IPS-NIHi11 (cell line): ENCODE measurements around the gene PLA2G4D.

Experiments
- DNase-seq: peaks from one replicate; pipeline ENCODE4 v3.0.0; 2012; ENCODE audit warnings: mixed read lengths, low spot score

The PLA2G4D gene

DNA sequence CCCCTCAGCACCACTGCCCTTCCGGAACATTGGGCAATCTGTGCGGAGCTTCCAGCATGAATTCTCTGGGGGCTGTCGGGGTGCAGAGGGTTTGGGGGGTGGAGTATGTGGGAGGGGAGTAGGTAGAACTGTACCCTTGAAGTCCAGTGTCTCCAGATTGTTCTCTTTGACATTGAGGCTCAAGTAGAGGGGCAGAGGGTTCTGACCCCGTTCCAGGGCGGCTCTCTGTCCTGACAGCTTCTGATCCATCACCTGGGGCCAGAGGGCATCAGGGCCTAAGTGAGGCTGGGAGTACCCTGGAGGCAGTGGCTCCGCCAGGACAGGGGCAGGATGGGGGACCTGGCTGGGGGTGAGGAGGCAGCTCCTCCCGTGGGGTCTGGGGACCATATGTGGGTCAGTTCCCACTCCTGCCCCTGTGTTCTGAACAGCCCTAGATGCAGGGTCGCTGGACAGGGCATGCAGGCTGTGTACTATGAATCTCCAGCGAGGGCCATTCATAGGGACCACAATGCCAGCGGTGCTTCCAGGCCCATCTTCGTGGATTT is 22.1 kb downstream of the PLA2G4D start:
- no peak for DNase-seq

DNA sequence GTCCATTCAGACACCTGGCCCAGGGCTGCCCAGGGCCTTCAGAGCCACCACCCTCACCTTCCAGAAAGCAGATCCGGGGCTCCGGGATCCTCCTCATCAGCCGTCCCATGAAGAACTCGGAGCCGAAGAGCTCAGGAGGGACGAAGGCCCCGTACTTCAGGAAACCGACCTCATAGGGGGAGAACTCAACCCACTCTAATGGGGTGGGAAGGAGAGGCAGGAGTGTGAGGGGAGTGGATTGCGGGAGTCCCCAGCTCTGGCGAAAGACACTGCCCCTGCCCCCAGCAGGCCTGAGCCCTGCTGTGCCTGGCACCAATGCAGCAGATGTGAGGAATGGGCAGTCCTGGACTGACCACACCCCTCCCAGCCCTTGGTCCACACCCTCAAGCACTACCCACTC is 22.6 kb downstream of the PLA2G4D start:
- DNase-seq, result no peak

DNA sequence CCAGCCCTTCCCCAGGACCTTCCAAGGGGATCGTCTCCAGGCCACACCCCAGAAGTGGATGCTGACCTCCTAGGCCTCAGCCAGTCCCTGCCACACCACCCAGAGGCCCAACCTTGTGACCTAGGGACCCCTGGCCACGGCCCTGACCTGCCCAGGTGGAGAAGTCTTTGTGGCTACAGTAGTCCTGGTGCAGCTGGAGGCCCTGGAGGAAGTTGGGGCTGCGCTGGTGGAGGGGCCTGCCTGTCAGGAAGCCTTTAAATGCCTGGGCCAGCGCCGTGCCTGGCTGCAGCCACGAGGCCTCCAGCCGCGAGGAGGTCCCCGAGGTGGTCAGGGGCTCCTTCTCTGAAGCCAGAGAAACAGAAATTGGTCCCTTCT is 23.4 kb downstream of the PLA2G4D start:
- no peak for DNase-seq

DNA sequence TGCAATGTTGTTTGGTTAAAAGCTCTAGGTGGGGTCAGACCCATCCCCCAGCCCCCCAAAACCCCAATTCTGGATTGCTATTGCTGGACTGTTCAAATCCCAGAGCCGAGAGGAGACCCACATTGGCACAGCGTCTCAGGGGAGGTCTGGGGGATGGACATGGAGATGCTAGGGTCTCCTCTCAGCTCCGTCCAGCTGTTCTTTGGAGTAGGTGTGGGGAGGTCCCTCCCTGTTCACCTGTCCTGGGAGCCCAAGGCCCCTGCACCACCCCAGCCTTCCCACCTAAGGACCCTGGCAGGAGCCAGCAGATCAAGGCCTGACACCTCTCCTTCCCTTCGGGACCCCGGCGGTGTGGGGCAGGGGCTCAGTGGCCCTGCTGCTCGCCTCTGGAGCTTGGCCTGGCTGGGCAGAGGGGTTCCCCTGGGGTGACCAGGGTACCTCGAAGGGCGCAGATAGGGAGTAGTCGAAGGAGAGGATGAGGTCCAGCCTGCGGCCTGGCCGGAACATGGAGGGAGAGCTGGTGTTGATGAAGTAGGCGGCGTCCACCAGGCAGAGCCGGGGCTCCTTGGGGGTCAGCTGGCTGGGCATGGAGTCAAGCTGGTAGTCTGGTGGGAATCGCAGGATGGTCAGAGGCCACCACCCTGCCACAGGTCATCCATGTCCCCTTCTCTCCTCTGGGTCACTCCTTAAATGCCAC is 23.9 kb downstream of the PLA2G4D start:
- DNase-seq, result no peak

DNA sequence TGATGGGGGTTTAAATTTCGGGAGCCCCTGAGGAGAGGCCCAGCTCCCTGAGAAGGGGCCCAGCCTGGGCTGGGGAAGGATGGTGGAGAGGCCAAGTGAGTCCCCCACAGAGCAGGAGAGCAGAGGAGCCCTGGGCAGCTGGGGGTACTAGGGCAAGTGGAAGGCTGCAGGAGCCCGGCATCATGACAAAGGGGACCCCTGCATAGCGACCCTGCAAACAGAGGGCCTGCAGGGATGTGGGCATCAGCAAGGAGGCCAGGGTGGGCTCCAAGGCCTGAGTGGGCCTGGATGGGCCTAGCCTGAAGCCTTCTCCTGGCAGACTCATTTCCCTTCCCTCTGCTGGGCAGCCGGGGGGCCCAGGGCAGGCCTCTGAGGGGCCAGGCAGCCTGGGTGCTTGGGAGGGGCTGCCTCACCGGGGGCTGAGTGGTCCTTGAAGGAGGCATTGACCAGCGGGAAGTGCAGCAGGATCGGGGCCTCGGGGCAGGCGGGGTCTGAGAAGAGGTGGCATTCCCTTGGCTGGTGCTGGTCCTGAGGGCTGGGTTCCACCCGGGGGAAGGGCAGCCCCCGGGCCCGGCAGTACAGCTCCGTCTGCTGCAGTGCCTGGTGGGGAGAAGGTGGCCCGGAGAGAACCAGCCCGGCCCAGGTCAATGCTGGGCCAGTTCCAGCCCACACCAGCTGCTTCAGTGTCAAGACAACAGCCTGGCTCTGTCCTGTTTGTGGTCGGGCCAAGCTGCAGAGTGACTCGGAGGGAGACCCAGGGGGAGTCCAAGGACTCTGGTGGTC is 24.7 kb downstream of the PLA2G4D start:
- DNase-seq, result no peak

DNA sequence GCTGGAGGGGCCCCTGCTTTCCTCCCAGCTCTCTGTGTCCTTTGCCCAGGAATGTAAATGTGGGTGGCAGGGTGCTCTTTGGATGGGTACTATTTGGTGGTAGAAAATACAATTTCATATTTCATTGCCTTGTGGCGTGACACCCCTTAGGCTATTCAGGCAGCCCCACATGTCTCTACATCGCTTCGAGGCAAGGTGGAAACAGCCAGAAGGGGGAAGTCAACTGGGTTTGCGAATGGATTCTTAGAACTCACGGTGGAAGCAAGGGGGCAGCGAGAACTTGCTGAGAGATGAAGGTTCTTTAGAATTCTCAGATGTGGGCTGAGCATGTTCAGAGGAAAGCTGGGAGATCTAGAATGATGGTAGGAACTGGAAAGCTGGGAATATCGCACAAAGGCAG is 25.3 kb downstream of the PLA2G4D start:
- DNase-seq, result no peak

DNA sequence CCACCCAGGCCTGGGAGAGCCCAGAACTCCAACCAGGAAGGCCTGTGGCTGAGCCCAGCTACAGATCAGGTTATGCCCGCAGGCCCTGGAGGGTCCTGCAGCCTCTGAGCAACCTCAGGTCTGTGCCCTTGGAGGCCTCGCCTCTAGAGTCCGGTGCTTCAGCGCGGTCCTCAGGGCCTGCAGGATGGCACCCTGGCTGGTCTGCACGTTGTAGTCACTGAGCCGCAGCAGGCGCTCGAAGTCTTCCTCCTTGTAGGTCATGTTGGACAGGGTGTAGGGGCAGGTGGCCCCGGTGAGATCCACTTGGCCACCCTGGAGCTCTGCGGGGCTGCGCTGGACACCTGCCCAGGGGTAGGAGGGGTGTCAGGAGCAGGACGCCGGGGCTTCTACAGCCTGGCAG is 25.8 kb downstream of the PLA2G4D start:
- DNase-seq, result no peak

DNA sequence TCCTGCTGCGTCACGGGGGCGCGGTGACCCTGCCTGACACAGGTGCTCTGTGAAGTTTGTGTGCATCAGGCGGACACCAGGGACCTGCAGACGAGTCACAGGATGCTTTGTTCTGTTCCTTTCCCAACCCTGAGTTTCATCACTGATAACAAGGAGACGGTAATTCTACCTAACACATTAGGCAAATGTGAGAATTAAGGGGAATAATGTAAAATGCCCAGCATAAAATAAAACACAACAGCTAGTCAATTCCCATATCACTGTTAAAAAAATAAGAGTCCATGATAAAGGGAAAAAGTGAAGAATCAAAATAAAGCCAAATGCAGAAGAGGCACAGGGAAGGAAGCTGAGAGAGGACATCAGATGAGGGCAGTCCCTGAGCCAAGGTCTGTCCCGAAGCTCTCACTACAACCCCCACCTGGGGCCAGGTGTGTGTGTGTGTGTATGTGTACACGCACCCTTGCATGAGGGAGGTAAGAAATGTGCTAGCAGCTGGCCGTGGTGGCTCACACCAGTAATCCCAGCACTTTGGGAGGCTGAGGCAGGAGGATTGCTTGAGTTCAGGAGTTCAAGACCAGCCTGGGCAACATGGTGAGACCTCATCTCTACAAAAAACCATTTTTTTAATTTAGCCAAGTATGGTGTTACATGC is 27.5 kb downstream of the PLA2G4D start:
- DNase-seq, result no peak

DNA sequence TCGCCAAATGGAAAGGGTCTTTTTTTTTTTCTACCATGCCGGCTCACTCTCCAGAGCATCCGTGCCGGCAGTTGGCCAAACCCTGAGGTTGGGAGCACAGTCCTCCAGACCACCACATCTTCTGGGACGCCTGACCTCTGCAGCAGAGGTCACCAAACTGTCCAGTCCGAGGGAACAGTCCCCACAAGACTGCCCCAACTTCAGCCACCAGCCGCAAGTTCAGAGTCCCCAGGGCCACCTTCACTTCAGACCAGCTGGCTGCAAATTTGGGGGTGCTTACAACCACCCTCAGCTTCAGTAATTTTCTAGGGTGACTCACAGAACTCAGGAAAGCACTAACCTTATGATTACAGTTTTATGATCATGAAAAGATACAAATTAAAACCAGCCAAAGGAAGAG is 28.9 kb downstream of the PLA2G4D start:
- DNase-seq, result no peak

DNA sequence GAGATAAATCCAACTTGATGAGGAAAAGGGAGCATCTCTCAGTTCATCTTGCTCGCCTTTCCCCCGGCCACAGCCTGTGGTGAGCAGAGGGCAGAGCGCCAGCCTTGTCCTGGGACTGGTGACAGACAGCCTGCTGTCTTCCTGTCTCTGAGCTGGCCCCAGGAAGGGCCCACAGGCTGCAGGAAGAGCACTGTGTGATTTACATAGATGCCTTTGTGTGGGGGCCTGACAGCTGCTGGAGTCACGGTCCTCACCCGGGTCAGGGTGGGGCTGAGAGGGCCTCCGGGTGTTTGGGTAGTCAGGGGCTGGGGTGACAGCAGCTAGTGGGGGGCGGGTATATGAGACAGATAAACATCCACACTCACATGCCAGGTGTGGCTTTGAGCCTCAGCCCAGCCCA is 29.3 kb downstream of the PLA2G4D start:
- no peak for DNase-seq

DNA sequence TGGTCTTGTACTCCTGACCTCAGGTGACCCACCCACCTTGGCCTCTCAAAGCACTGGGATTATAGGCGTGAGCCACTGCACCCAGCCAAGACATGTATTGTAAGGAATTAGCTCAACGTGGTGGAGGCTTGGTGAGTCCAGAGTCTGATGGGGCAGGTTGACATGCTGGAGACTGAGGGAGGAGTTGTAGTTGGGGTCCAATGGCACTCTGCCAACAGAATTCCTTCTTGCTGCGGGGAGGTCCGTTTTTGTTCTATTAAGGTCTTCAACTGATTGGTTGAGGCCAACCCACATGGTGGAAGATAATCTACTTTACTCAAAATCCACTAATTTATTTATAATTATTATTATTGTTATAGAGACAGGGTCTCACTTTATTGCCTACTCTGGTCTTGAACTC is 30.1 kb downstream of the PLA2G4D start:
- DNase-seq, result no peak

DNA sequence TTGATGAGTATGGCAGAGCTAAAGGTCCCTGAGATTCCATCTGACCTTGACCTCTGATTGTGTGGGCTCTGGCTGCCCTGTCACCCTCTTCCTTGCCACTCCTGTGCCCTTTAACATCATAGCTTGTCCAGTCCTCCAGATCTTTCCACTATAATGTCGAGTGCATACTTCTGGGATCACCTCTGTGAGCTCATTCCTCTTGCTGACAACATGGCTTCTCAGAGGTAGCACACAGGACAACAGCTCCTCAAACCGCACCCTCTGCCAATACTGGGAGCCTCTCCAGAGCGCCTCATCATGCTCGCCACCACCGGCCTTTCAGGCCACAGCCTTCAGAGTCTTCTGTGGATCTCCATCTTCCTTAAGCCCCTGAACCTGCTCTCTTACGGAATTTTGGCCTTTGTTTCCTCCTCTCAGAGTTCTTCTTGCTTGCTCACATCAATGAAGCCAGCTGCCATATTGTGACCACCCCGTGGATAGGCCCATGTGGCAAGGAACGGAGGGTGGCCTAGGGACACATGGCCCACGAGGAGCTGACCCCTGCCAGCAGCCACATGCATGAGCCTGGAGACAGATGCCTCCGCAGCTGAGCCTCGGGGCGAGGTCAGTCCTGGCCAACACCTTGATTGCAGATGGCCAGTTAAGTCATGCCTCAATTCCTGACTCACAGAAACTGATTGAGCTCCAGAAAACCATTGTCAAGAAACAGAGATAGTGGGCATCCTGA is 31.1 kb downstream of the PLA2G4D start:
- DNase-seq, result no peak

DNA sequence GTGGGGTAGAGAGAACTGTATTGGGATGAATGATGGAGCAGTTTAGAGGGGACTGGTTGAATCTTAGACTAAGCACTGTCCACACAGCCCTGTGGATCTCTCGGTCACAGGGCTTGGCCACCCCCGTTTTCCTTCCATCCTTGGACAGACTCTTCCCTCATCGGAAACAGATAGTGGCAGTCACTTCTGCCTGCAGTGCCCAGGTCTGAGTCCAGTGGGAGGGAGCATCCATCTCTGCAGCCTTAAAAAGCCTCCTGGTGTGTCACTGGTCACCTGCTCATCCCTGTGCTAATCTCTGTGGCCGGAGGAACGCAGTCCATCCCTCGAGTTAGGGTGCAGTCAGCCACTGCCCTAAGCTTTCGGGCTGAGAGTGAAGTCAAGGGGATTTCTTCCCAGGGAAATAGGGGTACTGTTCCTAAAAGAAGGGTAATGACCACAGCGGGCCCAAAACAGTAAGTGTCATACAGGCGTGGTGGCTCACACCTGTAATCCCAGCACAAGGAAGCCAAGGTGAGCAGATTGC is 32.0 kb downstream of the PLA2G4D start:
- DNase-seq, result no peak

DNA sequence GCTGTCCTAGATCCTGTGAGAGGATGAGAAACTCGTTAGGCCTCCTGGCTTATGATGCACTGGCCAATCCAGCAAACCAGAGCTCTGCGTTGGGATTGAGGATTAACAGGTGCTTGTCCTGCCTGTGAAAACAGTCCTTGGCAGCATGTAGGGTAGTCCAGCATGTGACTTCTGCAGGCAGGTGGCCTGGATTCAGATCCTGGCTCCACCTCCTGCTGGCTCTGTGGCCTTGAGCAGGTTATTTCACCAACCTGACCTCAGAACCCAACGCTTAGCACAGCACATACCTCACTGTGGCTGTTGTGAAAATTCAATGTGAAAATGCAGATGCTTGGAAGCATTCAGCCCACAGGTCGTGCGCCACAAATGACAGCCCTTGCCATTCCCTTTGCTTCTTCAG is 33.6 kb downstream of the PLA2G4D start:
- DNase-seq, result no peak

DNA sequence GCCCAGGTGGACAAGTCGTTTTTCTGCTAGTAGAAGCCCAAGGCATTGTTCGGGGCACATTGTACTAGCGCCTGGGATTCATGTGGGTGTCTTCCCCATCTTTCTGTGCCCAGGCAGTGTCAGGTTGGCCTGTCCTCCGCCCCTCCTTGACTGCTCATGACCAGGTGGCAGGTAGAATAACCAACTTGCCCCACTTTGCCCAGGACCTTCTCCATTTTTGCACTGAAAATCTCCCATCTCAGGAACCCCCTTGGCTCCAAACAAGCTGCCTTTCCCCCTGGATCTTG is 33.9 kb downstream of the PLA2G4D start:
- DNase-seq, result no peak

DNA sequence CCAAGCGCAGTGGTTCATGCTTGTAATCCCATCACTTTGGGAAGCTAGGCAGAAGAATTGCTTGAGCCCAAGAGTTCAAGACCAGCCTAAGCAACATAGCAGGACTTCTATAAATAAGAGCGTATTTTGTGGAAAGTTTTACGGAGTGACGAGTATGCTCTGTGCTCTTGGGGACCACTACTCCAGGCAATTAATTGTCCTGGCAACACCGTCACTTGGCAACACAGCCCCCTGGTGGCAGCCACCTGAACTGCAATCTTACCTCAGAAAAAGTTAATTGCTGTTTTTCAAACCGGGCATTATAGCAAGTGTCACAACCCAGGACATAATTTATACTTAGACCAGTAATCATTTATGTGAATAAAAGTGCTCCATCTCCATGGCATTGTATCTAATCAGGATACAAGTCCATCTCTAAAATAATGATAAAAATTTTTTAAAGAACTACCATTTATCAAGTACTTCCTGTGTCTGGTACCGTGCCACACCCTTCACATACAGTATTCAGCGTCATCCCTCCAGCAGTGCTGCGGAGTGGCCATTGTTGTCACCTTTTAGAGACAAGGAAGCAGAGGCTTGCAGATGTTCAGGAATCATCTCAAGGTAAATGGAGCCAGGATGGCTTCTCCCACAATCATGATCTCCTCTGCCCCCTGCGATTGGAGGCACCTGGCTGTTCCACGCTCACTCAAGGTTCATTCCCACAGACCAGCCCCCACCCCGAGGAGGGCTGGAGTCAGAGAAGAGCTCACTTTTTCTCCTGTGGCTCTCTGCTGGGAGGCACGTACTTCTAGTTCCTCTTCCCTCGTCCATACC is 34.5 kb downstream of the PLA2G4D start:
- DNase-seq, result peak; percentile 75

DNA sequence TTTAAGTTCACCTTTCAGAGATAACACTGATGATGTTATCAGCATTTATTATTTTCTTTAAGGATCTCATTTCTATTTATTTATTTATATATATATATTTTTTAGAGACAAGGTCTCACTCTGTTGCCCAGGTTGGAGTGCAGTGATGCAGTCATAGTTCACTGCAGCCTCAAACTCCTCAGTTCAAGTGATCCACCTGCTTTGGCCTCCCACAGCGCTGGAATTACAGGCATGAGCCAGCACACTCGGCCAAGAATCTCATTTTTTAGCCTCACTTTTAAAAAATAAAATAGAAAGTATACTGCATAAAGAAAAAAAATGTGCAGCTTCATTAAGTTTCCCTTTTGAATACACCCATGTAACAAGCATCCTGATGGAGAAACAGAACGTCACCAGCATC is 35.6 kb downstream of the PLA2G4D start:
- DNase-seq, result no peak

DNA sequence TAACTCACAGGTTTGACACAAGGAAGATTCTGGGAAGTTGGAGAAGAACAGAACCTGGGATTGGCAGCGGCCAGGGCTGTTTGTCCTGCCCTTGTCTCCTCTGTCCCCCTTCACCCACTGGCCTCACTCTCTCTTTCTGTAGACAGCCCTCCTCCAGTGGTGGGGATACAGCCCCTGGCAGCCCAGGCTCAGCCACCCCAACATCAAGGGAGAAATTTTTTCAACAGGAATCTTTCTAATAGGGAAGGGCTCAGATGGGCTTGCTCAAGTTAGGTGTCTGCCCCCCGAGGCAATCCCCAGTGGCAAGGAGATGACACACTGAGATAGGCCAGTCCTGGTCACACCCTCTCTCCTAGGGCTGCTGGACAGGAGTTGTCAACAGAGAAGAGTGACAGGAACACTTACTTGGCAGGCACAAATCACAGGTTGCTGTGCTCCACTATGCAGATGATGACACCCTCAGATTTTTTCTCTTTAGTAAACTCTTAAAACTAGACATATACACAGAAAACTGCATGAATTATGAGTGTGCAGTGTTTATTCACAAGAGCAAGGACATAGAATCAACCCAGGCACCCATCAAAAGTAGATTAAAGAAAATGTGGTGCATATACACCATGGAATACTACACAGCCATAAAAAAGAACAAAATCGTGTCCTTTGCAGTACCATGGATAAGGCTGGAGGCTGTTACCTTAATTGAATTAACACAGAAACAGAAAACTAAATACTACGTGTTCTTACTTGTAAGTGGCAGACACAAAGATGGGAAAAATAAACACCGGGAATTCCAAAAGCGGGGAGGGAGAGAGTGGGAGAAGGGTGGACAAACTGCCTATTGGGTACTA is 36.3 kb downstream of the PLA2G4D start:
- no peak for DNase-seq

DNA sequence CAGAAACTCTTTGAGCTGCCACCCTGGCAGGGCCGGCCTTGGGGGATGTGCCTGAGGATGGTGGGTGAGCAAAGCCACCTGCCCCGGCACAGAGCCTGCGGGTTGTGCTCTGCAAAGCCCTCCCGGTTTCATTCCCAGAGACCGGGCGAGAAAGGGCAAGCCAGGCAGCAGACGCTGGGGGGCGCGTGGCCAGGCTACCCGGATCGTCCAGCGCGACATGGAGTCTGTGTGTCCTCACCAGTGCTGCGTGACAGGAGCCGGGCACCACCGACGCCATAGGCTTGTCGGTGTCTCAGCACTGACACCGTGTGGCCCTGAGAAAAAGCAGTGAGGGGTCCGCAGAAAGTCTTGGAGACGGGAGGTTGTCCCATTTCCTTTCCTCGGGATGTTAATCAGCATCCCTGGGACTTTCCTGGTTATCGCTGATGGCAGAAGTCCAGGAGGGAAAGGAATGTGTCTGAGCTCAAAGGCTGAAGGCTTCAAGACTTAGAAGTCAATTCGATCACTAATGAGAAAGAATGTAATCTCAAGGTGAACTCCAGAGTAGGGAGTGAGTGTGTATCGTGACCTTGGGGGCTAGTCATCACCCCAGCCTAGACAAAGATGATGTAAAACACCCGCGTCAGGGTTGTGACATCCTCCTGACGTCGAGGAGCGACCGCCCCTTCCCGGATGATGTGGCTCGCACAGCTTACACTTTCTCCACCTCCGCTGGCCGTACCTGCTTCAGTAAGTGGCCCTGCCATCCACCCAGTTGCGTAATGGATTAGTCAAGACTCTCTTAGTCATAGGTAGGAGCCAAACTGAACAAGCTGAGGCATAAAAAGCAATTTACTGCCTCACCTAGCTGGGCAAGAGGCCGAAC is 37.2 kb downstream of the PLA2G4D start:
- peak; percentile 87 for DNase-seq

DNA sequence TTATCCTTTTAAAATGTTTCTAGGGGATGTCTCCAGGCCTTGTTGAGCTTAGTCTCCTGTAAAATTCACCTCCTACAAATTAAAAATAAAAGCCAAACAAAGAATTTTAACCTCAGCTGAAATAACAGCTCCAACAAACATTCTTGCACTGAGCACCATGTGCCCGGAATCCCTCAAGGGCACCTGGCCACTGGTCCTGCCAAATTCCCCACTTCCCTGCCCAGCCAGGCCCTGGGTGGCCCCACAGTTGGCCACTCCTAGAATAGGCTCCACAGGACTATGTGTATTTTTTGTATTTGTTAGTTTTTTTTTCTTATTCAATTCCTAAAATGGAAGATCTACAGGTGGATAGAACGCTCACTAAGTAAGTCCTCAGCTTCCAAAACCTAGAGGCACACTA is 40.4 kb downstream of the PLA2G4D start:
- DNase-seq, result no peak
